ENCODE data around the gene SRP72. TPM values are rescaled to one million over a fixed set of nuclear protein-coding genes. Genes with fewer than 3 reads are reported as not detected.

The SRP72 gene
- polyA plus RNA-seq, 1 experiment = 176 TPM

GRCh38 chr4:56551516-56551915, 84.1 kb downstream of the SRP72 start:
- POLR2A ChIA-PET = no interaction called here
- no peak for DNase-seq (ENCODE audit: low read depth, low spot score)
- H3K27me3 ChIP-seq (ENCODE audit: control insufficient read depth, insufficient read depth, low read length) = peaks cover 5% of the 10 kb centered on the region
- TF ChIP-seq CTCF (IDR thresholded peaks at IDR 0.05; ENCODE audit: low read depth, low read length) = no peak
- H3K9me3 ChIP-seq (ENCODE audit: control insufficient read depth, insufficient read depth, low read length) = no peaks in the 10 kb centered on the region
- no peak overlapping the region for H3K4me3 ChIP-seq (ENCODE audit: low read depth, low read length)
- H3K27ac ChIP-seq (ENCODE audit: low read depth, low read length) = no peak overlapping the region
- CTCF ChIA-PET = interaction anchor here (1.8 kb wide), 1 partner anchor 13 kb away, joined by 4 read pairs; no protein-coding TSS in a partner anchor

DNA sequence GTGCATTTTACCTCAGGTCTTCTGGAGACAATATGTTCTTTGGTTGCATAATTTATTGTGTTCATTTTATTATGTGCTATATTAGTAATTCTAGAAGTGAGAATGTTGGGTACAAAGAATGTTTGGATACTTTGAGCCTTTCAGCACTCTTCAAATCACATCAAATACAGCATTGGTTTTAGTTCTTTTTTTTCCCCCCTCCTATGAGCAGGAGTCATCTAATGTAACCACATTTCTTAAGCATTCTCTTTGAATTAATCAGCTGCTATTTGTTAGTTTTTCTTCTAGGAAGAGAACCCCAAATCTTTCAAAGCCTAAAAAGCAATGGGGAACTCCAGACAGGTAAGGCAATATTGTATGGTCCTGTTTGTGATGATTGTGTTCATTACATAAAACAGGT, 84.9 kb downstream of the SRP72 start:
- Histone ChIP-seq H3K27me3 (ENCODE audit: control insufficient read depth, insufficient read depth, low read length) (peaks cover 5% of the 10 kb centered on the region), H3K9me3 (ENCODE audit: control insufficient read depth, insufficient read depth, low read length) (no peaks in the 10 kb centered on the region), H3K27ac (ENCODE audit: low read depth, low read length) (no peak overlapping the region), H3K4me3 (ENCODE audit: low read depth, low read length) (no peak overlapping the region)
- ChIA-PET POLR2A (no interaction called here), CTCF (interaction anchor here (1.1 kb wide), 1 partner anchor 8 kb away, joined by 7 read pairs; no protein-coding TSS in a partner anchor)
- DNase-seq (ENCODE audit: low read depth, low spot score) = no peak
- TF ChIP-seq CTCF (IDR thresholded peaks at IDR 0.05; ENCODE audit: low read depth, low read length) = no peak

Other genes with a start within 250 kb of the SRP72 start
- gene AASDH, start 80.1 kb upstream of the SRP72 start, polyA plus RNA-seq (2011; rRNA removed) = 10.0 and 14.8 TPM in 2 replicates
- gene PPAT, start 32.0 kb upstream of the SRP72 start, polyA plus RNA-seq (2011; rRNA removed) = 9.8 and 11.6 TPM in 2 replicates
- gene PAICS, start 31.4 kb upstream of the SRP72 start, polyA plus RNA-seq (2011; rRNA removed) = 98.1 and 130 TPM in 2 replicates
- 0.68 and 0.78 TPM in 2 replicates for gene ARL9, start 38.2 kb downstream of the SRP72 start, polyA plus RNA-seq (2011; rRNA removed)
- gene HOPX, start 213.7 kb downstream of the SRP72 start, polyA plus RNA-seq (2011; rRNA removed) = 2.2 and 2.9 TPM in 2 replicates